Mesodermal cell (in vitro differentiated cells): ENCODE results near the gene RGS6.

Experiments
- H3K27ac ChIP-seq: 2 replicates; pipeline ENCODE4 v1.7.0; 2013; ENCODE audit warnings: mild to moderate bottlenecking, low read depth, low read length, moderate library complexity; ENCODE audit not compliant: severe bottlenecking
- H3K36me3 ChIP-seq: 2 replicates; pipeline ENCODE4 v1.7.1; 2013; ENCODE audit warnings: mild to moderate bottlenecking, low read length, moderate library complexity; ENCODE audit not compliant: control insufficient read depth, insufficient read depth
- H3K4me1 ChIP-seq: one replicate; pipeline ENCODE4 v1.7.1; 2013; ENCODE audit warnings: mild to moderate bottlenecking, low read length; ENCODE audit not compliant: insufficient read depth, control insufficient read depth, poor library complexity, severe bottlenecking
- H3K4me3 ChIP-seq: 2 replicates; pipeline ENCODE4 v1.7.0; 2013; ENCODE audit warnings: low read length, control low read depth, mild to moderate bottlenecking; ENCODE audit not compliant: insufficient read depth, poor library complexity, severe bottlenecking; ENCODE audit errors: extremely low read depth
- H3K9me3 ChIP-seq: 2 replicates; pipeline ENCODE4 v1.7.1; 2013; ENCODE audit warnings: mild to moderate bottlenecking, low read length, moderate library complexity; ENCODE audit not compliant: control insufficient read depth
- WGBS, 2 experiments: methylation state at CpG; one replicate each; pipeline ENCODE4 v1.1.5; 2013; ENCODE audit warnings: missing lambda C conversion rate in 2 of 2; ENCODE audit not compliant: insufficient coverage in 2 of 2; 5-methylcytosine and 5-hydroxymethylcytosine counted together

Gene RGS6

GRCh38 chr14:72341237-72341636, 409.0 kb downstream of the RGS6 start:
- no peaks in the 10 kb centered on the region for H3K4me1 ChIP-seq
- H3K27ac ChIP-seq: no peak overlapping the region
- no peaks in the 10 kb centered on the region for H3K36me3 ChIP-seq
- no peak overlapping the region for H3K4me3 ChIP-seq
- no peaks in the 10 kb centered on the region for H3K9me3 ChIP-seq
- WGBS, 2 experiments: no CpG with 5 or more reads among the region's 1 CpG

GRCh38 chr14:72341686-72342085, 409.5 kb downstream of the RGS6 start:
- Histone ChIP-seq H3K9me3 (no peaks in the 10 kb centered on the region), H3K36me3 (no peaks in the 10 kb centered on the region), H3K4me3 (no peak overlapping the region), H3K27ac (no peak overlapping the region), H3K4me1 (no peaks in the 10 kb centered on the region)
- 90 to 92% methylated on average over 2 of the region's 2 CpGs for WGBS, 2 experiments

DNA sequence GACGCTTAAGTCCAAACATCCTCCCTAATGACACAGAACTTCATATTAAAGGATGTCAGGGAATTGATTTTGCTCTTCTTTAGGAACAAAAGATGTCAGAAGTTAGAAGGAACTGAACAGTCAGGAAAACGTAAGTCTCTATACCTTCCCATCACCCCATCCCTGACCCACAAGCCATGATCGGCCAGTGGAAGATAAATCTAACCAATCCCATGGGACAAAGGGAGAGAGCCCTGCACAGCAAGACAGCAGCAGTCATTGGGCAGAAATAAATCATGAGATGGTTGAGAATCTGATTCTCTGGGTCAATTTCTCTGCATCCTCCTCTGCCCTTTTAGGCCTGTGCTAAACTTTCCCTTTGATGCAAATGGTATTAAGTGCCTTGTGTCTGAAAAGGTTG, 414.9 kb downstream of the RGS6 start:
- 89 to 94% methylated on average over 1 to 2 of the region's 3 CpGs for WGBS, 2 experiments
- Histone ChIP-seq H3K27ac (no peak overlapping the region), H3K4me3 (no peak overlapping the region), H3K36me3 (no peaks in the 10 kb centered on the region), H3K9me3 (no peaks in the 10 kb centered on the region), H3K4me1 (no peaks in the 10 kb centered on the region)

DNA sequence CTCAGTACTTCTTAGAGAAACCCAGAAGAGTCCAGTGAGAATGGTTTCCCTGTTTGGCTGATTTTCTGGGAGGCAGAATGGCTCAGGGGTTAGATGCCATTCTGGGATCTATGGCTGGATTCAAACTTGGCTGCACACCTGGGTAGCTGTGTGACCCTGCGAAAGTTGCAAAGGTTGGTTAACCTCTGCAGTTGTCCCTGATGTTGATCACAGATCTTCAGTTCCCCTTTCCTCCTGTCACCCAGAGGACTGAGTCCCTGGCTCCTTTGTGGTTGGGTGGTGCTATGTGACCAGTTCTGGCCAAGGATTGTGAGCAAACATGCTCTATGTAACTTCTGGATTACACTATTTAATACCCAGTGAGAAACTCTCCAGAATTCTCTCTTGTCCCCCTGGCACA, 418.0 kb downstream of the RGS6 start:
- Histone ChIP-seq H3K4me1 (no peaks in the 10 kb centered on the region), H3K27ac (no peak overlapping the region), H3K9me3 (no peaks in the 10 kb centered on the region), H3K4me3 (no peak overlapping the region), H3K36me3 (no peaks in the 10 kb centered on the region)
- WGBS, 2 experiments: 83% methylated on average over 1 of the region's 1 CpG; no CpG with 5 or more reads in 1 of the 2 experiments

DNA sequence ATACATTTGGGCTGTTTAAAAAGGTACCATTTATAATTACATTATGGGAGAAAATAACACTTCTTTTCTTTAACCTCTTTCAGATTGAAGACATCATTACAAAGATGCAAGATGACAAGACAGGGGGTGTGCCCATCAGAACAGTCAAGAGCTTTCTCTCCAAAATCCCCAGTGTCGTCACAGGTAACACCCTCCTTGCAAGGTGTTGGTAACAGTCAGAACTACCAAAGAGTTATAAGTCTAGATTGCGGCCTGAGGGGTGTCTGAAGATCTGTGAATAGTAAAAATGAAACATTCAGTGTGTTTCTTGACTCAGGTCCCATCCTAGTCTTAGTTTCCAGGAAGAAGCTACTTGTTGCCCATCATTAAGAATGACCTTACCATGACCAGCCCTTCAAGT, 419.8 kb downstream of the RGS6 start:
- H3K4me3 ChIP-seq: no peak overlapping the region
- H3K9me3 ChIP-seq: no peaks in the 10 kb centered on the region
- H3K27ac ChIP-seq: no peak overlapping the region
- no peaks in the 10 kb centered on the region for H3K4me1 ChIP-seq
- WGBS, 2 experiments: 90 to 100% methylated on average over 1 to 2 of the region's 2 CpGs
- no peaks in the 10 kb centered on the region for H3K36me3 ChIP-seq

DNA sequence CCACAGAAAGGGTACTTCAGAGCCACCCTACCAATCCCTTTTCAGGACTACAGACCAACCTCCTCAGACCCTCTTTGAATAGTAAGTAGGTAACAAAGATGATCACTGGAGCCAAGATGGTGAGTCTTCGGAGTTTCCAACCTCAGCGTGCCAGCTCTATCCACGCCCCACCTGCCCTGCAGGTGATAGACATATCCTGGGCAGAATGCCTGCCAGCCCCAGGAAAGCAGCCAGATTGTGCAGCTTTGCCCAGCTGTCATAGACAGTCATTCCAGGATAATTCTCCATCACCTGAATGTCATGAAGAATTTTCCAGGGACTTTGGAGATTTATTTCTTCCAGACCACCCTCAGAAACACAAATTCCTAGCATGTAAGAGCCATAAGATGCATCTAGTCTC, 434.4 kb downstream of the RGS6 start:
- no peaks in the 10 kb centered on the region for H3K4me1 ChIP-seq
- H3K27ac ChIP-seq: no peak overlapping the region
- H3K4me3 ChIP-seq: no peak overlapping the region
- H3K36me3 ChIP-seq: no peaks in the 10 kb centered on the region
- WGBS, 2 experiments: 80 to 91% methylated on average over 3 of the region's 3 CpGs
- H3K9me3 ChIP-seq: no peaks in the 10 kb centered on the region

DNA sequence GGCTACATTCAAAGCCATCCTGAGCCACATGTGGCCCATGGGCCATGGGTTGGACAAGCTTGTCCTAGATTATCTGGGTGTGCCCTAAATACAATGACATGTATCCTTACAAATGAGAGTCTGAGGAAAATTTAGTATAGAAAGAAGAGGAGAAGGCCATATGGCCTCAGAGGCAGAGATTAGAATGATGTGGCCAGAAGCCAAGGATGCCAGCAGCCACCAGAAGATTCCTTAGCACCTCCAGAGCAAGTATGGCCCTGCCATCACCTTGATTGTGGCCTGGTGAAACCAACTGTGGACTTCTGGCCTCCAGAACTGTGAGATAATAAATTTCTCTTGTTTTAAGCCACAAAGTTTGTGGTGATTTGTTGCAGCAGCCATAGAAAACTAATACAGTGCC, 436.9 kb downstream of the RGS6 start:
- Histone ChIP-seq H3K36me3 (no peaks in the 10 kb centered on the region), H3K4me1 (no peaks in the 10 kb centered on the region), H3K27ac (no peak overlapping the region), H3K4me3 (no peak overlapping the region), H3K9me3 (no peaks in the 10 kb centered on the region)

DNA sequence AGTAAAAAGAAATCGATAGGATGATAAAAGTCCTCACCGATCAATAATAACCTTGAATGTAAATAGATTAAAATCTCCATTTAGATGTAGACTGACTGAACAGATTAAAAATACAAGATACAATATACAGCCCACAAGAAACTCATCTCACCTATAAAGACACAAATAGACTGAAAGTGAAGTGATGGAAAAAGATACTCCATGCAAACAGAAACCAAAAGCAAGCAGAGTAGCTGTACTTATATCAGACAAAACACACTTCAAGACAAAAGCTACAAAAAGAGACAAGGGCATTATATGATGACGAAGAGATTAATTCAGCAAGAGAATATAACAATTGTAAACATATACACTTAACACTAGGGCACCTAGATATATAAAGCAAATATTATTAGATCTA, 444.8 kb downstream of the RGS6 start:
- no peak overlapping the region for H3K4me3 ChIP-seq
- H3K4me1 ChIP-seq: no peaks in the 10 kb centered on the region
- WGBS, 2 experiments: no CpG with 5 or more reads among the region's 3 CpGs
- no peaks in the 10 kb centered on the region for H3K36me3 ChIP-seq
- no peak overlapping the region for H3K27ac ChIP-seq
- H3K9me3 ChIP-seq: no peaks in the 10 kb centered on the region

- Histone ChIP-seq H3K4me1 (no peaks in the 10 kb centered on the region), H3K9me3 (no peaks in the 10 kb centered on the region), H3K27ac (no peak overlapping the region), H3K36me3 (no peaks in the 10 kb centered on the region), H3K4me3 (no peak overlapping the region)
- WGBS, 2 experiments: 100% methylated on average over 1 of the region's 1 CpG
Measured at GRCh38 chr14:72380456-72380855, 448.2 kb downstream of the RGS6 start.

- WGBS, 2 experiments: 88 to 100% methylated on average over 3 to 4 of the region's 5 CpGs
- H3K4me1 ChIP-seq: no peaks in the 10 kb centered on the region
- H3K36me3 ChIP-seq: no peaks in the 10 kb centered on the region
- H3K4me3 ChIP-seq: no peak overlapping the region
- no peak overlapping the region for H3K27ac ChIP-seq
- H3K9me3 ChIP-seq: no peaks in the 10 kb centered on the region
Measured at GRCh38 chr14:72383865-72384264, 451.6 kb downstream of the RGS6 start.

GRCh38 chr14:72387726-72388125, 455.5 kb downstream of the RGS6 start:
- Histone ChIP-seq H3K27ac (no peak overlapping the region), H3K4me3 (no peak overlapping the region)
- WGBS, 2 experiments: 94 to 100% methylated on average over 2 of the region's 3 CpGs

DNA sequence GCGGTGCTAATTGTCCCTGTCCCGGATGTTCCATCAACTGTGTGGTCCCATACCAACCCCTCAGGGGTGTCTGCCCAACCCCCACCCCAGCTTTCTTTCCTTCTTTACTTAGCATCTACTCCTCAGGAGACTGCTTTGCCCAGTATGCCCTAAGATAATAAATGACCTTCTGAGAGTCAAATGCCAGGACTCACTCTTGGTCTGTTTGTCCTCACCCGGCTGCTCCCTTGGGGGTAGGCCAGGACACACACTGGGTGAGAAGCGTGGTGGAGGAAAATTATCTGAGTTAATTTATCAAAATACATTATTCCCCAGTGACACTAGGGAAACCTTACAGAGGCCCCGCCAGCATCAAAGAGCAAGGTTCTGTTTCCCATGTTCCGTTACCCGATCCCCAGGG, 457.0 kb downstream of the RGS6 start:
- H3K36me3 ChIP-seq: no peaks in the 10 kb centered on the region
- no peak overlapping the region for H3K4me3 ChIP-seq
- H3K27ac ChIP-seq: no peak overlapping the region
- WGBS, 2 experiments: 78 to 94% methylated on average over 5 of the region's 7 CpGs
- H3K4me1 ChIP-seq: no peaks in the 10 kb centered on the region
- no peaks in the 10 kb centered on the region for H3K9me3 ChIP-seq

More at GRCh38 chr14:72387726-72388125, 455.5 kb downstream of the RGS6 start:
- no peaks in the 10 kb centered on the region for H3K4me1 ChIP-seq
- no peaks in the 10 kb centered on the region for H3K36me3 ChIP-seq
- no peaks in the 10 kb centered on the region for H3K9me3 ChIP-seq
